Measurements from ENCODE around the gene SMIM29. TPM values are rescaled to one million over a fixed set of nuclear protein-coding genes. Genes with fewer than 3 reads are reported as not detected.
A peak's percentile ranks its signal among the peaks of the same experiment; 100 is the strongest.

SMIM29 gene
- total and polyA plus RNA-seq, 10 of the 15 experiments (the other 5 are each of a cell fraction or from before 2014, with no cell fraction given) = 7.1 to 30.0 (median 16.2) TPM

- Histone ChIP-seq H3K9me3 (replicated peaks; ENCODE audit: control insufficient read depth, insufficient read depth, low read length) (no peaks in the 10 kb centered on the region), H3K4me2 (ENCODE audit: control insufficient read depth, insufficient read depth) (peak overlapping the region; percentile 2; the same call in 1 of the 2 replicates), H3K4me1 (ENCODE audit: control insufficient read depth, insufficient read depth, low read length) (peaks cover 34% of the 10 kb centered on the region), H2AFZ (ENCODE audit: control insufficient read depth, low read depth, low read length) (no peak overlapping the region), H3K36me3 (ENCODE audit: control insufficient read depth in 2 of 2, insufficient read depth in 2 of 2, low read length in 1 of 2) (no peaks in the 10 kb centered on the region), H3K4me3 (no peak overlapping the region), H3K27ac (ENCODE audit: control insufficient read depth, insufficient read depth) (peak overlapping the region; percentile 60), H3K9ac (ENCODE audit: control insufficient read depth, insufficient read depth, low read length) (no peak overlapping the region), H4K20me1 (ENCODE audit: control insufficient read depth, insufficient read depth) (no peaks in the 10 kb centered on the region), H3K79me2 (ENCODE audit: control insufficient read depth, insufficient read depth, low read length) (no peaks in the 10 kb centered on the region), H3K27me3 (replicated peaks in 1 of 2; ENCODE audit: control insufficient read depth in 2 of 2, insufficient read depth in 2 of 2, low read length in 1 of 2) (no peaks in the 10 kb centered on the region)
- CTCF ChIA-PET = interaction anchor here (0.7 to 1.5 kb wide), 4 partner anchors 9 to 31 kb away, joined by 3 to 7 read pairs (median 4); partner anchors contain the start of gene HMGA1
- intact Hi-C loops (cut with micrococcal nuclease; ENCODE audit: unreplicated experiment) = no loop called here
- RAD21 ChIA-PET (ENCODE audit: unreplicated experiment) = interaction anchor here (0.6 to 1.0 kb wide), 2 partner anchors 88 to 157 kb away, joined by 3 read pairs; no protein-coding TSS in a partner anchor
- FAIRE-seq = no peak
- no peak for ATAC-seq
- WGBS (ENCODE audit: insufficient coverage, insufficient replicate concordance, low lambda C conversion rate, missing lambda C conversion rate) = 67% methylated on average over 16 of the region's 16 CpGs
- no TSS peak for BruUV-seq (replicated peaks)
- POLR2A ChIA-PET = interaction anchor here (1.5 to 3.0 kb wide), 2 partner anchors 9 to 21 kb away, joined by 3 to 13 read pairs; partner anchors contain the start of genes HMGA1 and SMIM29
- SMC1A ChIA-PET (ENCODE audit: uncharacterized antibody, unreplicated experiment) = interaction anchor here (1.8 kb wide), 1 partner anchor 32 kb away, joined by 5 read pairs; no protein-coding TSS in a partner anchor
- in situ Hi-C loops (cut with MboI) = loop anchor here (25.0 kb wide), 1 partner anchor 384 kb away; no protein-coding TSS in a partner anchor
- no peak for DNase-seq (ENCODE audit: low read depth, low spot score)
- TF ChIP-seq SUPT20H (IDR thresholded peaks at IDR 0.05; ENCODE audit: borderline replicate concordance, control insufficient read depth, low read depth, low read length) (no peak), IRF4 (IDR thresholded peaks at IDR 0.05; ENCODE audit: low read depth, low read length) (no peak), ATF7 (IDR thresholded peaks at IDR 0.05; ENCODE audit: low read depth) (no peak), CBX3 (IDR thresholded peaks at IDR 0.05; ENCODE audit: borderline replicate concordance, low read depth) (no peak), RUNX3 (IDR thresholded peaks at IDR 0.05; ENCODE audit: low read length) (no peak), RAD21 (IDR thresholded peaks at IDR 0.05; ENCODE audit: insufficient read depth, low read depth, low read length) (no peak), EED (IDR thresholded peaks at IDR 0.05; ENCODE audit: low read depth) (0 out of 2 replicates have a peak, but pooled peaks have one; percentile 15), ZNF24 (IDR thresholded peaks at IDR 0.05) (no peak), MAX (IDR thresholded peaks at IDR 0.05; ENCODE audit: low read depth, low read length) (no peak)
- TF ChIP-seq, protein P1, sequence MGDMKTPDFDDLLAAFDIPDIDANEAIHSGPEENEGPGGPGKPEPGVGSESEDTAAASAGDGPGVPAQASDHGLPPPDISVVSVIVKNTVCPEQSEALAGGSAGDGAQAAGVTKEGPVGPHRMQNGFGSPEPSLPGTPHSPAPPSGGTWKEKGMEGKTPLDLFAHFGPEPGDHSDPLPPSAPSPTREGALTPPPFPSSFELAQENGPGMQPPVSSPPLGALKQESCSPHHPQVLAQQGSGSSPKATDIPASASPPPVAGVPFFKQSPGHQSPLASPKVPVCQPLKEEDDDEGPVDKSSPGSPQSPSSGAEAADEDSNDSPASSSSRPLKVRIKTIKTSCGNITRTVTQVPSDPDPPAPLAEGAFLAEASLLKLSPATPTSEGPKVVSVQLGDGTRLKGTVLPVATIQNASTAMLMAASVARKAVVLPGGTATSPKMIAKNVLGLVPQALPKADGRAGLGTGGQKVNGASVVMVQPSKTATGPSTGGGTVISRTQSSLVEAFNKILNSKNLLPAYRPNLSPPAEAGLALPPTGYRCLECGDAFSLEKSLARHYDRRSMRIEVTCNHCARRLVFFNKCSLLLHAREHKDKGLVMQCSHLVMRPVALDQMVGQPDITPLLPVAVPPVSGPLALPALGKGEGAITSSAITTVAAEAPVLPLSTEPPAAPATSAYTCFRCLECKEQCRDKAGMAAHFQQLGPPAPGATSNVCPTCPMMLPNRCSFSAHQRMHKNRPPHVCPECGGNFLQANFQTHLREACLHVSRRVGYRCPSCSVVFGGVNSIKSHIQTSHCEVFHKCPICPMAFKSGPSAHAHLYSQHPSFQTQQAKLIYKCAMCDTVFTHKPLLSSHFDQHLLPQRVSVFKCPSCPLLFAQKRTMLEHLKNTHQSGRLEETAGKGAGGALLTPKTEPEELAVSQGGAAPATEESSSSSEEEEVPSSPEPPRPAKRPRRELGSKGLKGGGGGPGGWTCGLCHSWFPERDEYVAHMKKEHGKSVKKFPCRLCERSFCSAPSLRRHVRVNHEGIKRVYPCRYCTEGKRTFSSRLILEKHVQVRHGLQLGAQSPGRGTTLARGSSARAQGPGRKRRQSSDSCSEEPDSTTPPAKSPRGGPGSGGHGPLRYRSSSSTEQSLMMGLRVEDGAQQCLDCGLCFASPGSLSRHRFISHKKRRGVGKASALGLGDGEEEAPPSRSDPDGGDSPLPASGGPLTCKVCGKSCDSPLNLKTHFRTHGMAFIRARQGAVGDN (IDR thresholded peaks at IDR 0.05) = no peak
- TF ChIP-seq, protein P2, sequence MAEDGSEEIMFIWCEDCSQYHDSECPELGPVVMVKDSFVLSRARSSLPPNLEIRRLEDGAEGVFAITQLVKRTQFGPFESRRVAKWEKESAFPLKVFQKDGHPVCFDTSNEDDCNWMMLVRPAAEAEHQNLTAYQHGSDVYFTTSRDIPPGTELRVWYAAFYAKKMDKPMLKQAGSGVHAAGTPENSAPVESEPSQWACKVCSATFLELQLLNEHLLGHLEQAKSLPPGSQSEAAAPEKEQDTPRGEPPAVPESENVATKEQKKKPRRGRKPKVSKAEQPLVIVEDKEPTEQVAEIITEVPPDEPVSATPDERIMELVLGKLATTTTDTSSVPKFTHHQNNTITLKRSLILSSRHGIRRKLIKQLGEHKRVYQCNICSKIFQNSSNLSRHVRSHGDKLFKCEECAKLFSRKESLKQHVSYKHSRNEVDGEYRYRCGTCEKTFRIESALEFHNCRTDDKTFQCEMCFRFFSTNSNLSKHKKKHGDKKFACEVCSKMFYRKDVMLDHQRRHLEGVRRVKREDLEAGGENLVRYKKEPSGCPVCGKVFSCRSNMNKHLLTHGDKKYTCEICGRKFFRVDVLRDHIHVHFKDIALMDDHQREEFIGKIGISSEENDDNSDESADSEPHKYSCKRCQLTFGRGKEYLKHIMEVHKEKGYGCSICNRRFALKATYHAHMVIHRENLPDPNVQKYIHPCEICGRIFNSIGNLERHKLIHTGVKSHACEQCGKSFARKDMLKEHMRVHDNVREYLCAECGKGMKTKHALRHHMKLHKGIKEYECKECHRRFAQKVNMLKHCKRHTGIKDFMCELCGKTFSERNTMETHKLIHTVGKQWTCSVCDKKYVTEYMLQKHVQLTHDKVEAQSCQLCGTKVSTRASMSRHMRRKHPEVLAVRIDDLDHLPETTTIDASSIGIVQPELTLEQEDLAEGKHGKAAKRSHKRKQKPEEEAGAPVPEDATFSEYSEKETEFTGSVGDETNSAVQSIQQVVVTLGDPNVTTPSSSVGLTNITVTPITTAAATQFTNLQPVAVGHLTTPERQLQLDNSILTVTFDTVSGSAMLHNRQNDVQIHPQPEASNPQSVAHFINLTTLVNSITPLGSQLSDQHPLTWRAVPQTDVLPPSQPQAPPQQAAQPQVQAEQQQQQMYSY (CRISPR knock-in tag; IDR thresholded peaks at IDR 0.05) = no peak
- TF ChIP-seq, protein P3, sequence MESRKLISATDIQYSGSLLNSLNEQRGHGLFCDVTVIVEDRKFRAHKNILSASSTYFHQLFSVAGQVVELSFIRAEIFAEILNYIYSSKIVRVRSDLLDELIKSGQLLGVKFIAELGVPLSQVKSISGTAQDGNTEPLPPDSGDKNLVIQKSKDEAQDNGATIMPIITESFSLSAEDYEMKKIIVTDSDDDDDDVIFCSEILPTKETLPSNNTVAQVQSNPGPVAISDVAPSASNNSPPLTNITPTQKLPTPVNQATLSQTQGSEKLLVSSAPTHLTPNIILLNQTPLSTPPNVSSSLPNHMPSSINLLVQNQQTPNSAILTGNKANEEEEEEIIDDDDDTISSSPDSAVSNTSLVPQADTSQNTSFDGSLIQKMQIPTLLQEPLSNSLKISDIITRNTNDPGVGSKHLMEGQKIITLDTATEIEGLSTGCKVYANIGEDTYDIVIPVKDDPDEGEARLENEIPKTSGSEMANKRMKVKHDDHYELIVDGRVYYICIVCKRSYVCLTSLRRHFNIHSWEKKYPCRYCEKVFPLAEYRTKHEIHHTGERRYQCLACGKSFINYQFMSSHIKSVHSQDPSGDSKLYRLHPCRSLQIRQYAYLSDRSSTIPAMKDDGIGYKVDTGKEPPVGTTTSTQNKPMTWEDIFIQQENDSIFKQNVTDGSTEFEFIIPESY (IDR thresholded peaks at IDR 0.05) = no peak
Observed at GRCh38 chr6:34227761-34228421, 20.9 kb downstream of the SMIM29 start.
